Mesenchymal stem cell (in vitro differentiated cells and primary cell): ENCODE results near the gene PEX16.

Experiments used
- DNase-seq: peaks from one replicate; pipeline ENCODE4 v3.0.0-alpha.2; 2013
- H2AFZ ChIP-seq: one replicate; pipeline ENCODE4 v1.6.1; 2013; ENCODE audit warnings: low read depth, mild to moderate bottlenecking, control low read depth, inconsistent platforms, low read length, moderate library complexity
- H2AK5ac ChIP-seq: 2 replicates; pipeline ENCODE4 v1.6.1; 2013; ENCODE audit warnings: low read length, moderate library complexity, mild to moderate bottlenecking, inconsistent platforms; ENCODE audit not compliant: severe bottlenecking
- H2BK120ac ChIP-seq: one replicate; pipeline ENCODE4 v1.6.1; 2013; ENCODE audit warnings: low read depth, mild to moderate bottlenecking, inconsistent platforms, low read length, moderate library complexity
- H2BK12ac ChIP-seq, 2 experiments: one replicate each; pipeline ENCODE4 v1.6.1; 2013; ENCODE audit warnings: inconsistent platforms in 2 of 2, low read length in 2 of 2, mild to moderate bottlenecking in 2 of 2, moderate library complexity in 2 of 2, control low read depth in 1 of 2
- H2BK15ac ChIP-seq: one replicate; pipeline ENCODE4 v1.6.1; 2013; ENCODE audit warnings: mild to moderate bottlenecking, low read depth, inconsistent platforms; ENCODE audit not compliant: poor library complexity, severe bottlenecking
- H2BK5ac ChIP-seq: 2 replicates; pipeline ENCODE4 v1.6.1; 2013; ENCODE audit warnings: low read depth, mild to moderate bottlenecking, low read length, control low read depth, inconsistent platforms; ENCODE audit not compliant: poor library complexity, severe bottlenecking
- H3K14ac ChIP-seq, 2 experiments: one replicate each; pipeline ENCODE4 v1.6.1; 2013; ENCODE audit warnings: inconsistent platforms in 2 of 2, low read length in 2 of 2, control low read depth in 1 of 2, mild to moderate bottlenecking in 1 of 2, moderate library complexity in 1 of 2
- H3K18ac ChIP-seq, 2 experiments: one replicate each; pipeline ENCODE4 v1.6.1; 2013; ENCODE audit warnings: inconsistent platforms in 2 of 2, low read length in 2 of 2, control low read depth in 1 of 2, low read depth in 1 of 2, mild to moderate bottlenecking in 1 of 2
- H3K23ac ChIP-seq, 2 experiments: one replicate each; pipeline ENCODE4 v1.6.1; 2013; ENCODE audit warnings: inconsistent platforms in 2 of 2, low read length in 2 of 2, mild to moderate bottlenecking in 2 of 2, moderate library complexity in 2 of 2, control low read depth in 1 of 2
- H3K27ac ChIP-seq: 2 replicates; pipeline ENCODE4 v1.5.1; 2013; ENCODE audit warnings: mild to moderate bottlenecking, moderate library complexity, low read length, control low read depth, inconsistent platforms; ENCODE audit not compliant: poor library complexity, severe bottlenecking
- H3K27me3 ChIP-seq, 2 experiments: 2 replicates each; pipeline versions ENCODE4 v1.6.1 to v1.7.0; 2013; ENCODE audit warnings: low read length in 2 of 2, mild to moderate bottlenecking in 2 of 2, moderate library complexity in 2 of 2, control low read depth in 1 of 2, inconsistent platforms in 1 of 2; ENCODE audit not compliant: control insufficient read depth in 1 of 2, insufficient read depth in 1 of 2
- H3K36me3 ChIP-seq, 2 experiments: 2 replicates each; pipeline versions ENCODE4 v1.6.1 to v1.7.0; 2013; ENCODE audit warnings: low read length in 2 of 2, control low read depth in 1 of 2, inconsistent platforms in 1 of 2, low read depth in 1 of 2, mild to moderate bottlenecking in 1 of 2; ENCODE audit not compliant: insufficient read depth in 2 of 2, control insufficient read depth in 1 of 2
- H3K4ac ChIP-seq, 2 experiments: one replicate each; pipeline ENCODE4 v1.6.1; 2013; ENCODE audit warnings: inconsistent platforms in 2 of 2, low read length in 2 of 2, mild to moderate bottlenecking in 2 of 2, moderate library complexity in 2 of 2, control low read depth in 1 of 2, low read depth in 1 of 2
- H3K4me1 ChIP-seq: 2 replicates; pipeline ENCODE4 v1.6.1; 2013; ENCODE audit warnings: low read depth, low read length, control low read depth; ENCODE audit not compliant: control insufficient read depth, insufficient read depth
- H3K4me2 ChIP-seq: 2 replicates; pipeline ENCODE4 v1.6.1; 2013; ENCODE audit warnings: low read length, mild to moderate bottlenecking, inconsistent platforms; ENCODE audit not compliant: poor library complexity, severe bottlenecking
- H3K4me3 ChIP-seq, 2 experiments: 2 replicates each; pipeline versions ENCODE4 v1.5.1 to v1.7.0; 2013; ENCODE audit warnings: low read length in 2 of 2, mild to moderate bottlenecking in 2 of 2, control low read depth in 1 of 2, low read depth in 1 of 2; ENCODE audit not compliant: insufficient read depth in 1 of 2
- H3K79me1 ChIP-seq: replicated peaks from 2 replicates; pipeline ENCODE4 v1.6.1; 2013; ENCODE audit warnings: mild to moderate bottlenecking, control low read depth, low read length, inconsistent platforms; ENCODE audit not compliant: poor library complexity, severe bottlenecking
- H3K9ac ChIP-seq: 2 replicates; pipeline ENCODE4 v1.7.0; 2013; ENCODE audit warnings: mild to moderate bottlenecking, low read length, moderate library complexity
- H3K9me3 ChIP-seq: 2 replicates; pipeline ENCODE4 v1.7.0; 2013; ENCODE audit warnings: mild to moderate bottlenecking, low read length; ENCODE audit not compliant: control insufficient read depth
- H4K8ac ChIP-seq: one replicate; pipeline ENCODE4 v1.6.1; 2013; ENCODE audit warnings: inconsistent platforms, mild to moderate bottlenecking, low read length, moderate library complexity
- H4K91ac ChIP-seq: one replicate; pipeline ENCODE4 v1.6.1; 2013; ENCODE audit warnings: mild to moderate bottlenecking, low read length, inconsistent platforms
- WGBS: methylation state at CpG from one replicate; pipeline ENCODE4 v1.1.7; 2013; ENCODE audit warnings: mixed read lengths; 5-methylcytosine and 5-hydroxymethylcytosine counted together

Gene PEX16

DNA sequence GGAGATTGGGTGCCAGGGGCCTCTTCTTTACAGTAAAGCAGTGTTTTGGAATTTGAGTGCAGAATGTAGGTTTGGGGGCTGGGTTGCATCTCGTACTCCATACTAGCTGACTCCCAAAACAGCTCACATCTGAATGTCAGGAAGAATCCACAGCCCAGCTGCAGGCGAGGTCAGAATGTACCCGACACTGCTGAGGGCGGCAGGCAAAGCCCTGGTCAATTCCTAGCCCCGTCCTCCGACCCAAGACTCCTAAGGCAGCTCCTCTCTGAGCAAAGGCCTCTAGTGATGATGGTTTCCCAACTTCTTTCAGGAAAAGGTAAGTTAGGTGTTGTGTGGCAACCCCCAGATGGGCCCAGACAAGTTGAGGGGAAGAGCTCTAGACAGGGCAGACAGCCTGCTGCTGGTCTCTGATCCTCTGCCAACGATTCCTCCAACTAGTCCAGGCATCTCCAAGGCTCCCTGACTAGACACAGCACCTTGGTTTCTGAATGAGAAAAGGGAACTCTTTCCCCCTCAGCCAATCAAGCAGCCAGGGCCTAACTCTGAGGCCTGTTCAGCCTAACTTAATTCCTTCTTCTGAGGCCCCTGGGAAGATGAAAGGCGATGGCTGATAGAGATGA lies 13.4 kb upstream of the PEX16 start:
- H2BK5ac ChIP-seq: no peak overlapping the region
- peak overlapping the region in 1 of 2 experiments; percentile 15 for H3K4me3 ChIP-seq
- H3K9me3 ChIP-seq: no peaks in the 10 kb centered on the region
- H2AK5ac ChIP-seq: no peak overlapping the region
- H3K14ac ChIP-seq: no peak overlapping the region
- no peak overlapping the region for H4K8ac ChIP-seq
- no peak for DNase-seq
- H3K9ac ChIP-seq: peak overlapping the region; percentile 32
- peaks cover 50 to 85% of the 10 kb centered on the region in 2 experiments for H3K36me3 ChIP-seq
- H3K4me2 ChIP-seq: no peak overlapping the region
- H3K79me1 ChIP-seq: peaks cover 8% of the 10 kb centered on the region
- no peak overlapping the region for H2BK15ac ChIP-seq
- H2BK120ac ChIP-seq: no peak overlapping the region
- no peak overlapping the region for H3K18ac ChIP-seq
- no peak overlapping the region for H3K23ac ChIP-seq
- peaks cover 0 to 11% of the 10 kb centered on the region in 2 experiments for H3K27me3 ChIP-seq
- H2AFZ ChIP-seq: no peak overlapping the region
- no peak overlapping the region for H4K91ac ChIP-seq
- 87% methylated on average over 8 of the region's 8 CpGs for WGBS
- no peak overlapping the region for H3K4ac ChIP-seq
- H3K4me1 ChIP-seq: peaks cover 4% of the 10 kb centered on the region
- H3K27ac ChIP-seq: no peak overlapping the region
- no peak overlapping the region for H2BK12ac ChIP-seq

- no peak for DNase-seq
- Histone ChIP-seq H3K4me1 (peaks cover 4% of the 10 kb centered on the region), H3K36me3 (peaks cover 41 to 80% of the 10 kb centered on the region in 2 experiments), H2AK5ac (no peak overlapping the region), H2BK15ac (no peak overlapping the region), H4K8ac (peak overlapping the region; percentile 45), H3K4me2 (no peak overlapping the region), H3K79me1 (peaks cover 8% of the 10 kb centered on the region), H3K4ac (no peak overlapping the region), H3K9me3 (no peaks in the 10 kb centered on the region), H3K18ac (no peak overlapping the region), H2BK12ac (no peak overlapping the region), H3K27ac (no peak overlapping the region), H3K14ac (no peak overlapping the region), H2BK120ac (no peak overlapping the region), H4K91ac (no peak overlapping the region), H3K9ac (no peak overlapping the region), H3K23ac (no peak overlapping the region), H3K27me3 (peaks cover 0 to 15% of the 10 kb centered on the region in 2 experiments), H2AFZ (no peak overlapping the region), H3K4me3 (no peak overlapping the region), H2BK5ac (no peak overlapping the region)
- WGBS: 95% methylated on average over 14 of the region's 14 CpGs
Observed at GRCh38 chr11:45930031-45930794, 12.5 kb upstream of the PEX16 start.

GRCh38 chr11:45929486-45930030 lies 11.9 kb upstream of the PEX16 start:
- Histone ChIP-seq H3K14ac (no peak overlapping the region), H2BK5ac (no peak overlapping the region), H3K27me3 (peaks cover 6 to 17% of the 10 kb centered on the region in 2 experiments), H3K9me3 (no peaks in the 10 kb centered on the region), H4K8ac (no peak overlapping the region), H3K4me3 (no peak overlapping the region), H3K27ac (no peak overlapping the region), H3K23ac (no peak overlapping the region), H2AK5ac (no peak overlapping the region), H3K4ac (no peak overlapping the region), H3K18ac (no peak overlapping the region), H2BK12ac (no peak overlapping the region), H4K91ac (no peak overlapping the region), H3K36me3 (peaks cover 35 to 73% of the 10 kb centered on the region in 2 experiments), H2BK120ac (no peak overlapping the region), H2AFZ (no peak overlapping the region), H2BK15ac (no peak overlapping the region), H3K4me2 (no peak overlapping the region), H3K79me1 (peaks cover 8% of the 10 kb centered on the region), H3K4me1 (peaks cover 4% of the 10 kb centered on the region), H3K9ac (no peak overlapping the region)
- WGBS: 89% methylated on average over 9 of the region's 10 CpGs
- DNase-seq: no peak

- no peak overlapping the region for H3K18ac ChIP-seq
- H3K4me3 ChIP-seq: no peak overlapping the region
- DNase-seq: no peak
- no peak overlapping the region for H3K4me2 ChIP-seq
- H2AK5ac ChIP-seq: no peak overlapping the region
- H2BK15ac ChIP-seq: no peak overlapping the region
- no peak overlapping the region for H4K8ac ChIP-seq
- peaks cover 4% of the 10 kb centered on the region for H3K4me1 ChIP-seq
- H3K27me3 ChIP-seq: peaks cover 13 to 25% of the 10 kb centered on the region in 2 experiments
- H2AFZ ChIP-seq: no peak overlapping the region
- no peak overlapping the region for H2BK120ac ChIP-seq
- WGBS: 93% methylated on average over 10 of the region's 13 CpGs
- no peak overlapping the region for H3K4ac ChIP-seq
- no peak overlapping the region for H3K14ac ChIP-seq
- H3K79me1 ChIP-seq: peaks cover 7% of the 10 kb centered on the region
- H4K91ac ChIP-seq: no peak overlapping the region
- no peak overlapping the region for H2BK5ac ChIP-seq
- peaks cover 26 to 65% of the 10 kb centered on the region in 2 experiments for H3K36me3 ChIP-seq
- H3K27ac ChIP-seq: no peak overlapping the region
- H2BK12ac ChIP-seq: no peak overlapping the region
- no peaks in the 10 kb centered on the region for H3K9me3 ChIP-seq
- no peak overlapping the region for H3K23ac ChIP-seq
- no peak overlapping the region for H3K9ac ChIP-seq
Observed at GRCh38 chr11:45928535-45929215, 11.0 kb upstream of the PEX16 start.
